ENCODE measurements around the gene GDA.

GDA gene

GRCh38 chr9:72207278-72207677 lies 58.0 kb downstream of the GDA start:
- TF ChIP-seq ZNF274 (IDR thresholded peaks at IDR 0.05; ENCODE audit: low read depth, low read length), result no peak
- H3K4me3 ChIP-seq (ENCODE audit: low read length), result no peak overlapping the region

GRCh38 chr9:72210522-72210921 lies 61.3 kb downstream of the GDA start:
- no peak overlapping the region for H3K4me3 ChIP-seq (ENCODE audit: low read length)
- TF ChIP-seq ZNF274 (IDR thresholded peaks at IDR 0.05; ENCODE audit: low read depth, low read length), result no peak

DNA sequence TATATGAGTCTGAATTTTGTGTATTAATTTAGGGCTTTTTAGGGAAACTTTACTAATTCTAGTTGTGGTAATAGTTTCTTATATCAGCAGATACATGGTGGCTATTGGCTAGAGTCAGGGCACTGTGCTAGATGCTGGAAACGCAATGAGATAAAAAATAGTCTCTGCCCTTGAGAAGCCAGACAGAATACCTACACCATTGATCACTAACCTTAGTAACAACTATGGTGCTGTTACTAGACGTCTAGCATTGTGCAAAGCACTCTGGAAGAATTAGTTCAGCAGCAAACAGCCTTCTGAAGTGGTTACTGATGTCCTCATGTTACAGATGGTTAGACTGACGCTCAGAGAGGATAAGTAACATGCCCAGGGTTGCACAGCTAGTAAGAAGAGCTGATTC lies 61.8 kb downstream of the GDA start:
- no peak overlapping the region for H3K4me3 ChIP-seq (ENCODE audit: low read length)
- no peak for TF ChIP-seq ZNF274 (IDR thresholded peaks at IDR 0.05; ENCODE audit: low read depth, low read length)

GRCh38 chr9:72213906-72214305 lies 64.7 kb downstream of the GDA start:
- no peak overlapping the region for H3K4me3 ChIP-seq (ENCODE audit: low read length)
- TF ChIP-seq ZNF274 (IDR thresholded peaks at IDR 0.05; ENCODE audit: low read depth, low read length), result no peak

DNA sequence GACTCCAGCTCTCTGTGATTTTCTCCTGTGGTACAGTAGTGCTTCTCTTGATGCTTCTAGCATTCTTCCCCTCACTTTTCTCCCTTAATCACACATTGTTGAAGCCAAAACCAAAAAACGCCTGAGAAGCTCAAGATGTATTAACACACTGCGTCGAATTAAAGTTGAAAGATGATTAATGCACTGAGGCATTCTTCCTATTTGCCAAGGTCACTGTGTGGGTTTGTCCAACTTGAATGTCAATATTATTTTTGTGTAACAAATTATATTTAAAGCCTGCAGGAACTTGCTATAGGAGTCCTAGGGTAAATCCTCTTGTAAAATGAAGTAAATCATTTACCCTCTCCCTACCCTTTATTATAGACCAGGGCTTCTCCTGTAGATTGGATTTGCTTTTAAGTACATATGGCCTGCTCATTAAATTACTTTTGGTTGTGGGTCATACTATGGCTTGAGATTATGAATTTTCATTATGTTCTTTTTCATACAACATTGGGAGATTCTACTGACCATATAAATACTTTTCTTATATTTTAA lies 68.1 kb downstream of the GDA start:
- no peak overlapping the region for H3K4me3 ChIP-seq (ENCODE audit: low read length)
- TF ChIP-seq ZNF274 (IDR thresholded peaks at IDR 0.05; ENCODE audit: low read depth, low read length), result no peak

- no peak overlapping the region for H3K4me3 ChIP-seq (ENCODE audit: low read length)
- TF ChIP-seq ZNF274 (IDR thresholded peaks at IDR 0.05; ENCODE audit: low read depth, low read length), result no peak
These were observed 71.3 kb downstream of the GDA start for GRCh38 chr9:72220589-72220988.

DNA sequence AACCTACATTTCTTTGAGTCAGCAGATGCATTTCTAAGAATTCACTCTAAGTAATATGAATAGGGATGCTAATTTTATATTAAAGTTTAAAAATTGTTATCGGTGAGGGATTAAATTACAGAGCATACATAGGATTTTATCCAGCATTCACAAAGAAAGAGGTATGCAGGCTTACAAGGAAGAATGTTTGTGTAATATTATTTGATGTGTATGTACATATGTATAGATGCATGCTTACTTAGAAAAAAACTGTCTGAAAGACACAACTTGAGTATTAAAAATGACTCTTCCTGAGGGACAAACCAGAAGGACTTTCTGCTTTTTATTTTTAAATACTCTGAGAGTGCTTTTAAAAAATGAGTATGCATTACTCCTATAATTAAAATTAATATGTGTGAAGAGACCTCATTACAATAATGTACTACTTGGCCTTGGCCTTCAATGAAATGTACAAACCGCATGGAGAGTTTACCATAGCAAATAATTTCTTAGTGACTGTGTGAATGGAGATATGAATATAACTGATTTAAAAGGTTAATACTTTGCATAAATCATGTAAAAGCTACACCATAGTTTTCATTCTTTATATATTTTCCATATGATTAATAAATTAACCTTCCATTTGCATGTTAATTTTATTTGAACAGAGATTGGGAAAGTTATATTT lies 77.0 kb downstream of the GDA start:
- H3K4me3 ChIP-seq (ENCODE audit: low read length), result no peak overlapping the region
- TF ChIP-seq ZNF274 (IDR thresholded peaks at IDR 0.05; ENCODE audit: low read depth, low read length), result no peak

- no peak for TF ChIP-seq ZNF274 (IDR thresholded peaks at IDR 0.05; ENCODE audit: low read depth, low read length)
- no peak overlapping the region for H3K4me3 ChIP-seq (ENCODE audit: low read length)
These were observed 79.0 kb downstream of the GDA start for GRCh38 chr9:72228282-72228681.

- no peak for TF ChIP-seq ZNF274 (IDR thresholded peaks at IDR 0.05; ENCODE audit: low read depth, low read length)
- H3K4me3 ChIP-seq (ENCODE audit: low read length), result no peak overlapping the region
These were observed 83.5 kb downstream of the GDA start for GRCh38 chr9:72232778-72233177.

DNA sequence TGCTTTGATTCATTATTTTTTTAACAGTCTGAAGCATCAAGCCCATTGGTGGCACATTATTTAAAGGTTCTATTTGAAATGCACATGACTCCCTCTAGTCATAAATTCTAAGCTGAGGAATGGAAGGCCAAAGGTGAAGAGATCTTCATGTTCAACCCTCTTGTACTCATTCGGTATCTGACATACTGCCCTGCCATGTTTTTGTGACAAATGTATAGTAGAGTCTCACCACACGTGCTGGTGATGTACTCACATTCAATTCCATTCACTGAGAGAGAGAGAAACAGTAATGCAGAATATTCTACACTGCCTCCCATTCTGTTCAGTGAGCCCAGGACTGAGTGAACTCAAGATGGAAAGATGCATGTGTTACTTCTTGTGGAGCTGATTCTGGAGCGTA lies 98.3 kb downstream of the GDA start:
- no peak for TF ChIP-seq ZNF274 (IDR thresholded peaks at IDR 0.05; ENCODE audit: low read depth, low read length)
- H3K4me3 ChIP-seq (ENCODE audit: low read length), result no peak overlapping the region

DNA sequence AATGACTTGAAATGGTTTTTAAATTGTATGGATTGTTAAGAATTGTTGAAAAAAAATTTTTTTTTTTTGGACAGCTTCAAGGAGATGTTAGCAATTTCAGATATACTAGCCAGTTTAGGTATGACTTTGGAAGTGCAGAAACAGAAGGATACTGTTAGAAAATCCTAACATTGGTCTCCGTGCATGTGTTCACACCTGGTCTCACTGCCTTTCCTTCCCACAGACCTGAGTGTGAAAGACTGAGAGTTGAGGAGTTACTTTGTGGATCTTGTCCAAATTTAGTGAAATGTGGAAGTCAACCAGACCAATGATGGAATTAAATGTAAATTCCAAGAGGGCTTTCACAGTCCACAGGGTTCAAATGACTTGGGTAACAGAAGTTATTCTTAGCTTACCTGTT lies 102.3 kb downstream of the GDA start:
- H3K4me3 ChIP-seq (ENCODE audit: low read length), result no peak overlapping the region
- no peak for TF ChIP-seq ZNF274 (IDR thresholded peaks at IDR 0.05; ENCODE audit: low read depth, low read length)

DNA sequence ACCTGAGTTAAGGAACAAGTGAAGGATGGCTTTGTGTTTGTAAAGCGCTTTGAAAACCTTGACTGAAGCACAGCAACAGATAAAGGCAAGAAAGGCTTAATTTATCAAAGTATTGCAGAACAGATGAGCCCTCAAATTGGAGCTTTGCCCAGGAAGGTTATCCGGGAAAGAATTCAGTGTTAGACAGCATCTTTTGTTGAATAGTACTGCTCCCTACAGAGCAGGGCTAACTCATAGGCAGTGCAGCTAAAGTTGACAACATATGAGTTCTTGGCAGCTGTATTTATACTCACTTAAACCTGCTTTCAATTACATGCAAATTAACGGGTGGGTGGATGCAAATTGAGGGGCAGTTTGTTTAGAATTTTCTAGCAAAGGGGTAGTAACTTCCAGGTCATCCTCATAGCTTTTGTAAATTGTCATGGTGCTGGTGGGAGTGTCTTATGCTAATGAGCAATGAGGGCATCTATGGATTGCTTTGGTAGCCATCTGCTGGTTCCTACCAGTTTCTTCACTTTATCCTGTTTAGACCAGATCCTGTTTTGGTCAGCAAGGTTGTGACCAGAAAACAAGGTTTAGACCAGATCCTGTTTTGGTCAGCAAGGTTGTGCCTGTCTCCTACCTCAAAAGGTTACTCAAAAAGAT lies 105.8 kb downstream of the GDA start:
- no peak for TF ChIP-seq ZNF274 (IDR thresholded peaks at IDR 0.05; ENCODE audit: low read depth, low read length)
- H3K4me3 ChIP-seq (ENCODE audit: low read length), result no peak overlapping the region

GRCh38 chr9:72255569-72255968 lies 106.3 kb downstream of the GDA start:
- TF ChIP-seq ZNF274 (IDR thresholded peaks at IDR 0.05; ENCODE audit: low read depth, low read length), result no peak
- no peak overlapping the region for H3K4me3 ChIP-seq (ENCODE audit: low read length)

- H3K4me3 ChIP-seq (ENCODE audit: low read length), result no peak overlapping the region
- no peak for TF ChIP-seq ZNF274 (IDR thresholded peaks at IDR 0.05; ENCODE audit: low read depth, low read length)
These were observed 107.7 kb downstream of the GDA start for GRCh38 chr9:72256931-72257330.

- no peak overlapping the region for H3K4me3 ChIP-seq (ENCODE audit: low read length)
- TF ChIP-seq ZNF274 (IDR thresholded peaks at IDR 0.05; ENCODE audit: low read depth, low read length), result no peak
These were observed 108.6 kb downstream of the GDA start for GRCh38 chr9:72257814-72258213.

All from GM08714 (cell line).